Inferior parietal cortex (tissue), 1 donor: ENCODE data around the gene PTPN3.
"Not testable (repeated sequence)": the region's sequence is repeated elsewhere in the genome, so short reads cannot be mapped to it uniquely, and the experiment has no call there.

Source experiments
- DNase-seq: peaks from one replicate; pipeline ENCODE4 v3.0.0-alpha.2; 2016; ENCODE audit errors: extremely low spot score

The PTPN3 gene

DNA sequence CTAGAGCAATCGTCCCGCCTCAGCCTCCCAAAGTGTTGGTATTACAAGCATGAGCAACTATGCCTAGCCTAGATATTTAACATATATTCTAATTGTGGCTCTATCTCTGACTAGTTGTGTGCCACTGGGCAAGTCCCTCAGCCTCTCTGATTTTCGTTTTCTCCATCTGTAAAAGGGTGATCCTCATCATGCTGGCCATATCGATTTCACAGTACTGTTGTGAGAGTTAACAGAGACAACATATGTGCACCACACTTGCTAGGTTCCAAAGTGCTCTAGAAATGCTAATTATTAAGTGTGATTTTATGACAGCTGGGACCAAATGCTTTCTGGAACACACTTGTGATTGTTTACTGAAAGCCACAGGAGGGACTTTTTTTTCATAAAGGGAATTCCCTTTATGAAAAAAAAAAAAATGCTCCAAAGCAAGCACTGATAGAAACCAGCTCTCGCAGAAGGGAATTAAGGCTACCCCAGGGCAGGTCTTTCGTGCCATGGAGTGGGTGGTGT is 98.8 kb downstream of the PTPN3 start:
- no peak for DNase-seq

DNA sequence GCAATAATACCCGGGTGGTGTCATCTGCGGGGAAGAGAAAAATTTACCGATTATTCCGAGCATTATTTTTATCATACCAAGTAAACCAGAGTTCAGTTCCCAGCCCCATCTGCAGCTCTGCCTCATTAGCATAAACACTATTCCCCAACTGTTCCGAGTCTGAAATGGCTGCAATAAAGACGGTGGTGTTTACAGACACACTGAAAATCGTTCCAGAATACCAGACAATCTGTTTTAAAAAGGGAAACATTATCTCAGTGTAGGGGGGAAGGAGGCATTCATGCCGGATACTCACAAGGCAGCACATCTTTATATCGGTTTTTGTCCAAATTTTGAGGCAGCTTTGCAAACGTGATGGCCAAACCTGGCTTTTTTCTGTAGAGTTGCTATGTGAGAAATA is 106.9 kb downstream of the PTPN3 start:
- DNase-seq: peak; percentile 40

DNA sequence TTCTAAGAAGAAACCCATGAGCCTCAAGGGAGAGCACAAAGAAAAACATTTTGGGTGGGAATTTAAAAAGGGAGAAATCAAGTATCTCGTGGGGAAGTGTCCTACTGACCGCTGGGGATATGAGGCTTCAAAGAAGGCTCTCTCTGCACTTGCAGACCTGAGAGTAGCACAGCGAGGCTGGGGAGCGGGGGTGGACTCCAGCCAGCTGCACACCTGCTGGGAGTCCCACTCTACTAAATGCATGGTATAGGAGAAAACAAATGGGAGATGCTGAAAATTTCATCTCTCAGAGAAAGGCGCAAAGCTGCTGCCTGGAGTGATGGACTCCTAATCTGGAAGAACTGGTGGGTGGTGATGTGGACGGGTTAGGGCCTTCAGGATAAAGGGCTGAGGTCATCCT is 110.3 kb downstream of the PTPN3 start:
- DNase-seq: no peak

GRCh38 chr9:109387206-109387605 is 110.9 kb downstream of the PTPN3 start:
- DNase-seq: no peak

DNA sequence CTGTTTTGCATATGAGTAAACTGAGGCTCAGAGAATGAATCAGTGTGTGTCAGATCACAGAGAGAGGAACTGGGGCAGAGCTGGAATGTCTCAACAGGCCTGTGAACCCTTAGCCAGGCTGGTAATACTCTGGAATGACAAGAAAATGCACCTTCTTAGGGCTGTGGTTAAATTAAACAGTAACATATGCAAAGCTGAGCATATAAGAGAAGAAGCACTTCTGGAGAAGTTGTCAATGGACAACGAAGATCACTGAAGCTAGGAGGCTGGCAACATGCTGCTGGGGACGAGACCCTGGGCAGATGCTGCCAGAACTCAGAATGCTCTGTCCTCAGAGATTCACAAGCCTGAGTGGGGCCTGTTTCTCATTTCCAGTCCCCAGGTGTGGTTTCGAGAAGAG is 112.6 kb downstream of the PTPN3 start:
- DNase-seq: no peak

DNA sequence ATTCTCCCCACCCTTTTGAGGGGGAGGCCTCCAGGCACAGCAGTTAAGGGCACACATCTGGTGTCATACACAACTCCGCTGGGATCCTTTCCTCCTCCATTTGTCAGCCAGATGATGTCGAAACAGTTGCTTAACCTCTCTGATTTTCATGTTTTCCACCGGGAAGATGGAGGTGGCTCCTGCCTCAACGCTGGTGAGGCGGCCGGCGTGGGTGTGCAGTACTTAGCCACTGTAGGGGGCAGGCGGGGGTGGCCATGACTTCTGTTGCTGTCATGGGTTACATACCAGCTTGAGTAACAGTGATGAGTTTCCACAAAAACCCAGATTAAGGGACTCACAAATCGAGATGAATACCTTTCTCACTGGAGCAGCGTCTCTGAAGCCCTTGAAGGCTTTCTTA is 114.2 kb downstream of the PTPN3 start:
- DNase-seq: no peak

DNA sequence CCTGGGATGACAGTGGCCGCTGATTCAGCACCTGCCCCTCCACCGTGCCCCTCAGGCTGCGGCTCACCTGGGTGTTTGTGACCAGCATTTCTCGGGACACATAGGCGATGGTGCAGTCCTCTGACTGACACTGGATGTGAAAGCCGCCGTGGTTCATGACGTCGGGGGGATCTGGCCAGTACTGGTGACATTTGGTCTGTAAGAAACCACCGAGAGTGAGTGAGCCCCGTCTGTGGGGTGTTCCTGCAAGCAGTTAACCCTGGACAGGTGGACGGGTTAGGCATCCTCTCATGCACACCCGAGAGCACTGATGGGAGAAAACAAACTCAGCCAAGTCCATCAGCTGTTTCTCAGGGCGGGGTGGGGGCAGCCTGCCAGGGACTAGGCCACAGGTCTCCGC is 114.8 kb downstream of the PTPN3 start:
- DNase-seq: no peak

GRCh38 chr9:109382585-109382984 is 115.5 kb downstream of the PTPN3 start:
- DNase-seq: no peak

GRCh38 chr9:109382182-109382581 is 115.9 kb downstream of the PTPN3 start:
- no peak for DNase-seq

- no peak for DNase-seq
Measured at GRCh38 chr9:109381011-109381729, 116.9 kb downstream of the PTPN3 start.

DNA sequence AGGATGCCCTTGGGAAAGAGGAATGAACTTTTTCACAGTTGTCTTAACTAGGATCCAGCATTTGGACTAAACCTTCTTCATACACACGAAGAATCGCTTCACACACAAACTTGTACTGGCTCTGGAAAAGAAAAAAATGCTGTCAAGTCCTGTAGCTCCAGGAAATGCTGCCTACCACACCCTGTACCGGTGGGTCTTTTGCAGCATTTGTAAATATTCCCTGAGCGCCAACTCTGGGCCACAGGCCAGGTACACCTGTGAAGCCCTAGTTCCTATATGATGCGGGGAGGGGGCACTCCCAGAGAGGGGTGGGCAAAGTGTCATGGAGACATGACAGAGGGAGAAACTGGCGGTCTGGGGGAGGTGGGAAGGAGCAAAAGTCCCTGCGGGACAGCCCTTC is 118.6 kb downstream of the PTPN3 start:
- DNase-seq: no peak

DNA sequence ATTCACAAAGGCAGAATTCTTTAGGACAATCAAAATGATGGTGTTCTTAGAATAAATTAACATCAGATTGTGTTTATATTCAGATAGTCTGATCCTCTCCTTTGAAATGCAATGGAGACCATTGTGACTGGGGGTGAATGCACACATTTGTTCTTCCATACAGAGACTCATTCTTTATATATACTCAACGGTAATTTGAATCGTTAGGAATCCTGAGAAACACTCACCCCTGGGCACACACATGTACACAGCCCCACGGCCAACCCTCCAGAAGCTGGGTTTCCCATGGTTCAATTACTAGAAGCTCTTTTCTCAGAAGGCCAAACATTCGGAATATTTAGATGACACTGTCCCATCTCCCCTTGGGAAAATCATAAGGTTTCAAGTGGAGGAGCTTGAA is 119.8 kb downstream of the PTPN3 start:
- DNase-seq: no peak

DNA sequence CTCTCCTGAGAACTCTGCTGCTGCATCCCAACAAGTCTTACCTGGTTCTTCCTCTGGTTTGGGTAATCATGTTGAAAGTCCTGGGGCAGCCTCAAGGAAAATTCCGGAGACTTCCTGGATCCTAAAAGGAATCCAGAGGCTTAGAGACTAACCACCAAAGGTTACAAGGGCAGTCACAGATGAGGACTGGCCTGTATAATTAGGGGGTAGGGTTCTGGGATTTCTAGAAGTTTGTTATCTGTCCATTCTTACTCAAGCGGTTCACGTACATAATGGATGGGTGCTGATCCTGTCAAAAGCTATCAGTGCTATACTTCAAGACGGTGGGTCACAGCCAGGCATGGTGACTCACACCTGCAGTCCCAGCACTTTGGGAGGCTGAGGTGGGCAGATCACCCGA is 125.9 kb downstream of the PTPN3 start:
- DNase-seq: no peak

DNA sequence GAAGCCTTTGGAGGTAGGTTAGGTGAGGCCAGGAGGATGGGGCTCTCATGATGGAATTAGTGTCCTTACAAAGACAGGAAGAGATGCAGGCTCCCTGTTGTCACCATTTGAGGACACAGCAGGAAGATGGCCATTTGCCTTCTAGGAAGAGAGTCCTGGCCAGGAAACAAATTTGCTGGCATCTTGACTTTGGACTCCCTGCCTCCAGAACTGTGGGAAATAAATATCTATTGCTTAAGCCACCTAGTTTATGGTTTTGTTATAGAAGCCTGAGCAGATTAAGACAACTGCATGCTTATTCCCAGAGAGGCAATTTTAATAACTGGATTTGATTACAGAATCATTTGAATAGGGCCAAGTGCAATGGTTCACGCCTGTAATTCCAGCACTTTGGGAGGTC is 126.7 kb downstream of the PTPN3 start:
- no peak for DNase-seq

GRCh38 chr9:109369285-109369684 is 128.8 kb downstream of the PTPN3 start:
- DNase-seq: no peak

DNA sequence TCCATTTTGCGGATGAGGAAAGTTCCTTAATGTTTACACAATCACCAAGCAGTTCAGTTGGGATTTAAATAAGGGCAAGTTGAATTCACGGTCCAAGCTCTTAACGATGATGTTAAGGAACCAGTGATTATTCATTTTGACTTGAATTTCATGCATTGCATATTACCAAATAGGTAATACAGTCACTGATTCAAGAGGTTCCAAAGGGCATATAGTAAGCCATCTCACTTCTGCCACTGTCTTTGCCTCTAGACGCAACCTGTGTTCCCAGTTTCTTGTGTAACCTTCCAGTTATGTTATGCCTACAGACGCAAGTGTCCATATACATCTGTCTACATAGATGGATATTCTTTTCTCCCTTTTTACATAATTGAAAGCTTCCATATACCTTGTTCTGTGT is 137.3 kb downstream of the PTPN3 start:
- no peak for DNase-seq

DNA sequence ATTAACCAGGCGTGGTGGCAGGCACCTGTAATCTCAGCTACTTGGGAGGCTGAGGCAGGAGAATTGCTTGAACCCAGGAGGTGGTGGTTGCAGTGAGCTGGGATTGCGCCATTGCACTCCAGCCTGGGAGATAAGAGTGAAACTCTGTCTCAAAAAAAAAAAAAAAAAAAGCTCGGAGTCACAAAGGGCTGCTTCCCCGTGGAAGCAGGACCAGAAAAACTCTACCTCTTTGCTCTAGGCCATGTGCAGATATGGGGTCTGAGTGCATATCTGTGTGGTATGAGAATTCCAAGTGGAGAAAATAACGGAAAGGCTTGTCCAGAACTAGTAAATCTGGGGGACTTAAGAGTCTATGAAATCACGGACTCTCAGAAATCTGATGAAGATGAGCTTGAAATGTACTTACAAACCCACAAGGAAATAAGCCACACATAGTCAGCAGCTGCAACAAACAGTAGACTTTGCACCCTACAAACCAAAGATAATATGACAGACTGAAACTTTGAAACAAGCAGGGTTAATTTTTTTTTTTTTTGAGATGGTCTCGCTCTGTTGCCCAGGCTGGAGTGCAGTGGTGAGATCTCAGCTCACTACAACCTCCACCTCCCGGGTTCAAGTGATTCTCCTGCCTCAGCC is 139.0 kb downstream of the PTPN3 start:
- not testable (repeated sequence) for DNase-seq

GRCh38 chr9:109355564-109356297 is 142.4 kb downstream of the PTPN3 start:
- DNase-seq: no peak

DNA sequence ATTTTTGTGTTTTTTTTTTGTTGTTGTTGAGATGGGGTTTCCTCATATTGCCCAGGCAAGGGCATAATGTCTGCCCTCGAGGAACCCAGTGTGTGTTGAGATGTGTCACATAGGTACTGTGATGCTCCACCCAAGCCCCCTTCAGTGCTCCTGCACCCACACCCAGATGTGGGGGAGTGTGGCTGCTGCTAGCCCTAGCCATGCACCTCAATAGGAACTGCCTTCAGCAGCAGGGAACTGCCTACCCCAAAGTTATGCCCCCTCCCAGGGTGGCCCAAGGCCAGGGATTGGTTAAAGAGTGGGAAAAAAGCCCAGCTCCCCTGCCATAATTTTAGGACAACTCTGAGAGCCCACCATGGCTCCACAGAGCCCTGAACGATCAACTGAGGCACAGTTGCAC is 143.9 kb downstream of the PTPN3 start:
- no peak for DNase-seq

GRCh38 chr9:109351032-109351431 is 147.1 kb downstream of the PTPN3 start:
- DNase-seq: no peak

GRCh38 chr9:109349421-109349846 is 148.7 kb downstream of the PTPN3 start:
- peak; percentile 63 for DNase-seq

GRCh38 chr9:109346904-109347303 is 151.2 kb downstream of the PTPN3 start:
- DNase-seq: no peak

DNA sequence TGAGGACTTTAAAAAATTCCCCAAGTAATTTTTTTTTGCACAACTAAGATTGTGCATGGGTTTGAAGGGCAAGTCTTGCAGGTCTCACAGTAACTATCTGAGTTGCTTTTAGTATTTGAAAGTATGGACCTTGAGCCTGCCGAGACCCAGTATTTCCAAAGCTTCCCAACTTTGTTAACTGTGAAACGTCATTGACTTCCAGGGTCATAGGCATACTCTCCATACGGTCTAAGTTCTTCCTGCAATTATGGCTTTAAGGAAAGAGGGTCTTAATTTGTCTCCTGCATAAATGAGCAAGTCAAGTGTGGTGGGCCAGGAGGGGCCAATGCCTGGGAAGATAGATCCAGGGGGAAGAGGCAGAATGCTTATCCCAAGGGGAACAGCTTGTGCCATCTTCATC is 153.2 kb downstream of the PTPN3 start:
- DNase-seq: no peak
